Renal cortex interstitium (tissue), 11 donors: ENCODE measurements around the gene CD38. TPM values are rescaled to one million over a fixed set of nuclear protein-coding genes. Genes with fewer than 3 reads are reported as not detected.
"Not testable (repeated sequence)": the region's sequence is repeated elsewhere in the genome, so short reads cannot be mapped to it uniquely, and the experiment has no call there.

Source experiments
- DNase-seq, 11 donors: peaks; one replicate each; pipeline ENCODE4 v3.0.0-alpha.2; 2013; ENCODE audit warnings: low read depth in 9 of 11, low spot score in 4 of 11; ENCODE audit errors: extremely low read depth in 1 of 11
- polyA plus RNA-seq, 3 donors: library from polyadenylated mRNA; unstranded; fragments of 120-200 nt; gene quantifications; one replicate each; pipeline ENCODE4 v1.2.1, GENCODE V29; 2013; ENCODE audit not compliant: insufficient read length in 3 of 3

The CD38 gene
- polyA plus RNA-seq, 3 donors: 0.82 to 1.2 (median 0.92) TPM

GRCh38 chr4:15784959-15785634, 7.0 kb downstream of the CD38 start:
- no peak for DNase-seq

- no peak for DNase-seq
Measured at GRCh38 chr4:15786743-15787142, 8.6 kb downstream of the CD38 start.

- no peak for DNase-seq
Measured at GRCh38 chr4:15792974-15793373, 14.8 kb downstream of the CD38 start.

- no peak for DNase-seq
Measured at GRCh38 chr4:15793506-15794363, 15.6 kb downstream of the CD38 start.

GRCh38 chr4:15794426-15794825, 16.3 kb downstream of the CD38 start:
- no peak for DNase-seq

- no peak for DNase-seq
Measured at GRCh38 chr4:15794905-15795304, 16.8 kb downstream of the CD38 start.

- no peak for DNase-seq
Measured at GRCh38 chr4:15797320-15797719, 19.2 kb downstream of the CD38 start.

- no peak for DNase-seq
Measured at GRCh38 chr4:15799141-15799540, 21.0 kb downstream of the CD38 start.

- DNase-seq: no peak
Measured at GRCh38 chr4:15799701-15800100, 21.6 kb downstream of the CD38 start.

GRCh38 chr4:15802497-15802896, 24.4 kb downstream of the CD38 start:
- DNase-seq: not testable (repeated sequence)

- DNase-seq: peak; percentile 32 to 67 (median 44)
Measured at GRCh38 chr4:15805583-15806517, 27.7 kb downstream of the CD38 start.

GRCh38 chr4:15809058-15809457, 30.9 kb downstream of the CD38 start:
- no peak for DNase-seq

- DNase-seq: no peak
Measured at GRCh38 chr4:15809466-15809865, 31.3 kb downstream of the CD38 start.

GRCh38 chr4:15811703-15812337, 33.7 kb downstream of the CD38 start:
- DNase-seq: no peak

- DNase-seq: no peak
Measured at GRCh38 chr4:15832523-15833451, 54.7 kb downstream of the CD38 start.

GRCh38 chr4:15833801-15834200, 55.7 kb downstream of the CD38 start:
- DNase-seq: no peak

- no peak for DNase-seq
Measured at GRCh38 chr4:15836362-15836761, 58.2 kb downstream of the CD38 start.

- no peak for DNase-seq
Measured at GRCh38 chr4:15837591-15837990, 59.5 kb downstream of the CD38 start.
